GM21723 (cell line): ENCODE data around the gene CACNA2D2.
"Not testable (repeated sequence)": the region's sequence is repeated elsewhere in the genome, so short reads cannot be mapped to it uniquely, and the experiment has no call there.

Source experiments
- ATAC-seq: cut with Tn5 transposase; IDR thresholded peaks from one replicate; pipeline ENCODE4 v1.9.1; 2021; ENCODE audit warnings: mild to moderate bottlenecking, moderate library complexity; ENCODE audit not compliant: unreplicated experiment

Gene CACNA2D2

GRCh38 chr3:50530001-50530970 is 26.9 kb upstream of the CACNA2D2 start:
- no peak for ATAC-seq

GRCh38 chr3:50525987-50526386 is 22.6 kb upstream of the CACNA2D2 start:
- ATAC-seq, result no peak

- ATAC-seq, result no peak
Observed at GRCh38 chr3:50525191-50525910, 21.9 kb upstream of the CACNA2D2 start.

- ATAC-seq, result no peak
Observed at GRCh38 chr3:50524746-50525145, 21.3 kb upstream of the CACNA2D2 start.

- no peak for ATAC-seq
Observed at GRCh38 chr3:50523279-50523811, 19.9 kb upstream of the CACNA2D2 start.

GRCh38 chr3:50521572-50521971 is 18.1 kb upstream of the CACNA2D2 start:
- no peak for ATAC-seq

- ATAC-seq, result no peak
Observed at GRCh38 chr3:50520849-50521248, 17.4 kb upstream of the CACNA2D2 start.

- peak; percentile 68 for ATAC-seq
Observed at GRCh38 chr3:50519471-50520089, 16.1 kb upstream of the CACNA2D2 start.

- no peak for ATAC-seq
Observed at GRCh38 chr3:50518436-50518835, 15.0 kb upstream of the CACNA2D2 start.

GRCh38 chr3:50517721-50518206 is 14.3 kb upstream of the CACNA2D2 start:
- no peak for ATAC-seq

- no peak for ATAC-seq
Observed at GRCh38 chr3:50516440-50516871, 13.0 kb upstream of the CACNA2D2 start.

GRCh38 chr3:50515565-50516439 is 12.4 kb upstream of the CACNA2D2 start:
- ATAC-seq, result no peak

GRCh38 chr3:50512908-50513307 is 9.5 kb upstream of the CACNA2D2 start:
- not testable (repeated sequence) for ATAC-seq

GRCh38 chr3:50512131-50512530 is 8.7 kb upstream of the CACNA2D2 start:
- ATAC-seq, result no peak

GRCh38 chr3:50510325-50510724 is 6.9 kb upstream of the CACNA2D2 start:
- ATAC-seq, result no peak

GRCh38 chr3:50509715-50510114 is 6.3 kb upstream of the CACNA2D2 start:
- ATAC-seq, result no peak

- ATAC-seq, result no peak
Observed at GRCh38 chr3:50508821-50509220, 5.4 kb upstream of the CACNA2D2 start.

GRCh38 chr3:50506169-50506568 is 2.7 kb upstream of the CACNA2D2 start:
- no peak for ATAC-seq

GRCh38 chr3:50504681-50505080 is 1.2 kb upstream of the CACNA2D2 start:
- no peak for ATAC-seq
